ENCODE measurements around the gene TRPV2.

The TRPV2 gene

DNA sequence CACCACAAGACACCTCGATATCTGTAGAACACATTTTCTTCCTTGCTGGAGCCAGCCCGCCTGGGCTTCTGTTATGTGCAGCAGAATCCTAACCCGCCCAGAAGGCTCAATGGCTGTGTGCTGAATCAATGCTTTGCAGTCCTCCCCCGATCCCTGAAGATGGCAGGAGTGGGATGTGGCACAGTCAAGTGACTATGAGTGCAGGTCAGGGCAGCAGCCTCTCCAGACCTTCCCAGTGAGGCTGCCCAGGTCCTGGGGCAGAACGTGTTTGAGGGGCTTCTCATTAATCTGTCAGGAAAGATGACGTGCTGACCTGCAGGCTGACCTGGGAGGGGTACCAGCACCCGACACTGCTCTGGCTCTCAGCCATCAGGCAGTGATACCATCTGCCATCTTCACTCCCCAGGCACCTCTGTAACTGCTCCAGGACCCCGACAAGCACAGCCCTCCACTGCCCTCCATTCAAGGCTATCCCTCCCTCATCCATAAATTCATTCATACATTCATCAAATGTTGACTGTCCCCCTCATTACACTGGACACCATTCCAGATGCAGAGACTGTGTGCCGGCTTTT, 41.5 kb downstream of the TRPV2 start:
- no peaks in the 10 kb centered on the region for H3K27me3 Mint-ChIP-seq
- no peaks in the 10 kb centered on the region for H3K36me3 Mint-ChIP-seq
- H3K4me1 Mint-ChIP-seq: peaks cover 7% of the 10 kb centered on the region
- no peak overlapping the region for H3K27ac Mint-ChIP-seq
- no peak overlapping the region for H3K4me3 Mint-ChIP-seq
- H3K9me3 Mint-ChIP-seq: no peaks in the 10 kb centered on the region

DNA sequence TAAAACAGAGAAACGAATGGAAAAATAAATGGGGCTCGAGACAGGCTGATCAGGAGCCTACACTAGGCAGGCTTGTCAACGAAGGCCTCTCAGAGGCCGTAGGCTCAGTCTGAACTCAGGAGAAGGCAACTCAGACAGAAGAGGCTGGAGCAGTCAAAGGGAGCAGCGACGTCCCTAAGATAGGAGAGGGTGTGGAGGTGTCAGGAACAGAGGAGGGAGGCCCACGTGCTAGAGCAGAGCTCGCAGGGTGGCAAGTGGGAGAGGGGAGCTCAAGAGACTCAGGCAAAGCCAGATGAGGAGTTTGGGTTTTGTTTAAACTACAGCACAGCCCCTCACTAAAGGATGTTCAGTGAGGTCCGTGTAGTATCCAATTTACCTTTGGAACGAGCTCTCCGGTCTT, 43.9 kb downstream of the TRPV2 start:
- Mint-ChIP-seq H3K4me3 (no peak overlapping the region), H3K36me3 (no peaks in the 10 kb centered on the region), H3K9me3 (no peaks in the 10 kb centered on the region), H3K27ac (no peak overlapping the region), H3K27me3 (no peaks in the 10 kb centered on the region), H3K4me1 (no peaks in the 10 kb centered on the region)

- Mint-ChIP-seq H3K4me3 (no peak overlapping the region), H3K27me3 (no peaks in the 10 kb centered on the region), H3K9me3 (no peaks in the 10 kb centered on the region), H3K36me3 (no peaks in the 10 kb centered on the region), H3K27ac (no peak overlapping the region), H3K4me1 (no peaks in the 10 kb centered on the region)
Measured at GRCh38 chr17:16459855-16460550, 44.6 kb downstream of the TRPV2 start.

DNA sequence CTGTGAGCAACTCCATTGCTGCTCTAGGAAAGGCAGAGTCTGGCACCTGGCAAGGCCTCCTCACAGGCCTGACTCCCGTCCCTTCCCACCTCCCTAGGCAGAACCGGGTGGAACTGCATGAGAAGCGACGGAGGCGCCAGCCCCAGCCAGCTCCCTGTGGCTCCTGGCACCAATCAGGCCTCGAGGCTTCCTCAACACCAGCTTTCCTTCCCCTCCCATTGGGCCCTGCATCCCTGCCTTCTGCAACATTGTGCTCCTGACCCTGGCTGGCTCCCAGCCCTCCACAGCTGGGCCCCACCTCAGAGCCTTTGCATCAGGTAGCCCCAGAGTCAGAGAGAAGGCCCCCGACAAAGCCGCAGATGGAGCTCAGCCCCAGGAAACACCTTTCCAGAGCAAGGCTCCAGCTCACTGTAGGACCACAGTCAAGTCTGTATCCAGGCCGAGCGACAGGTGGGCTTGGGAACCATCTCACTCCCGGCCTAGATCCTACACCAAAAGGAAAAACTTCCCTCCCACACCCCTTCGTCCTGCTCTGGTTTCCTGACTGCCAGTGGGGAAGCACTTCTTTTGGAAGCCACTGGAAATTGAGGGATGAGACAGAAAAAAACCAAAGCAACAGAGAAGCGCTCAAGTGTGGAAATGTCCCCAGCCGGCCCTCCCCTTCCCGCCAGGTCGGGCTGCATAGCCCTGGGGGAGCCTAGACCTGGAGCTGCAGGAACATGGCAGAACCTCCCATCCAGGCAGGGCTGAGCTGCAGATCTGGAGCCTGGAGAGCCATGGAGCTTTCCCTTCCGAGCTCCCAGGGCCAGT, 45.6 kb downstream of the TRPV2 start:
- Mint-ChIP-seq H3K9me3 (no peaks in the 10 kb centered on the region), H3K4me3 (no peak overlapping the region), H3K27me3 (no peaks in the 10 kb centered on the region), H3K4me1 (no peaks in the 10 kb centered on the region), H3K36me3 (no peaks in the 10 kb centered on the region), H3K27ac (no peak overlapping the region)

DNA sequence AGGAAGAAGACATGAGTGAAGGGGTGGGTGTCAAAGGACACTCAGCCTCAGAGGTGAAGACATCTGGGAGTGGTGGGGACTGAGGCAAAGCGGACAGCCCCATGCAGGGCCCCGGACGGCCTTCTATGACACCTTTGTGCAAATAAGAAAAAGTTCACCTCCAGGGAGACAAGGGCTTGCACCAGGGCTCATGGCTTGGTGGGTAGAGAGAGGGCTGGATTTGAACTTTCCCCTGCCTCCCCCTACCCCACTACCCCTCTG, 46.2 kb downstream of the TRPV2 start:
- Mint-ChIP-seq H3K27me3 (no peaks in the 10 kb centered on the region), H3K9me3 (no peaks in the 10 kb centered on the region), H3K27ac (no peak overlapping the region)

GRCh38 chr17:16462070-16462864, 46.9 kb downstream of the TRPV2 start:
- Mint-ChIP-seq H3K4me1 (no peaks in the 10 kb centered on the region), H3K27me3 (no peaks in the 10 kb centered on the region), H3K36me3 (no peaks in the 10 kb centered on the region), H3K4me3 (no peak overlapping the region), H3K27ac (no peak overlapping the region), H3K9me3 (no peaks in the 10 kb centered on the region)

More for the DNA sequence above, 46.2 kb downstream of the TRPV2 start:
- Mint-ChIP-seq H3K4me3 (no peak overlapping the region), H3K4me1 (no peaks in the 10 kb centered on the region), H3K36me3 (no peaks in the 10 kb centered on the region)

- Mint-ChIP-seq H3K36me3 (no peaks in the 10 kb centered on the region), H3K27ac (no peak overlapping the region), H3K9me3 (no peaks in the 10 kb centered on the region), H3K4me3 (no peak overlapping the region), H3K27me3 (no peaks in the 10 kb centered on the region), H3K4me1 (no peaks in the 10 kb centered on the region)
Measured at GRCh38 chr17:16463358-16464302, 48.3 kb downstream of the TRPV2 start.

GRCh38 chr17:16464303-16465051, 49.1 kb downstream of the TRPV2 start:
- Mint-ChIP-seq H3K4me3 (no peak overlapping the region), H3K36me3 (peaks cover 2% of the 10 kb centered on the region), H3K9me3 (no peaks in the 10 kb centered on the region), H3K27ac (no peak overlapping the region), H3K4me1 (no peaks in the 10 kb centered on the region), H3K27me3 (no peaks in the 10 kb centered on the region)

- Mint-ChIP-seq H3K27me3 (no peaks in the 10 kb centered on the region), H3K4me1 (no peaks in the 10 kb centered on the region), H3K9me3 (no peaks in the 10 kb centered on the region), H3K36me3 (peaks cover 2% of the 10 kb centered on the region), H3K4me3 (no peak overlapping the region), H3K27ac (no peak overlapping the region)
Measured at GRCh38 chr17:16465052-16465312, 49.6 kb downstream of the TRPV2 start.

GRCh38 chr17:16465861-16466338, 50.5 kb downstream of the TRPV2 start:
- Mint-ChIP-seq H3K27me3 (no peaks in the 10 kb centered on the region), H3K4me1 (no peaks in the 10 kb centered on the region), H3K9me3 (no peaks in the 10 kb centered on the region), H3K4me3 (no peak overlapping the region), H3K36me3 (peaks cover 2% of the 10 kb centered on the region), H3K27ac (no peak overlapping the region)

DNA sequence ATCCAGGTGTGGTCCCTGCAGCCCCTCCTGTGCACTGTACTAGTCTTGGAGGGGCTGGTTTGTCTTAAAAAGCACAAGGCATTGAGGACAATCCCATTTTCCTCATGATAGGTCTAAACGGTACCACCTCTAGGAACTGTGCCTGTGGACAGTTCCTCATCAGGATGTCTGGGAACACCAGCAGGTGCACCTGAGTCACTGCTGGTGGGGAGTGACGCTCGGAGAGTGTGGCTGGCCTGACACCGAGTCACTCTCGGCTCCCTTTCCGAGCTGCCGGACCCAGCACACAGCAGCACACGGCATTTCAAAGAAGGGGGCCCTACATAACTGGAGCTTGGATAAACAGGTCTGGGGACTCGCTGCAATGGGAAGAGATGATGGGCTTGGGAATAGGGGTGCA, 51.0 kb downstream of the TRPV2 start:
- no peak overlapping the region for H3K4me3 Mint-ChIP-seq
- no peaks in the 10 kb centered on the region for H3K9me3 Mint-ChIP-seq
- no peaks in the 10 kb centered on the region for H3K4me1 Mint-ChIP-seq

DNA sequence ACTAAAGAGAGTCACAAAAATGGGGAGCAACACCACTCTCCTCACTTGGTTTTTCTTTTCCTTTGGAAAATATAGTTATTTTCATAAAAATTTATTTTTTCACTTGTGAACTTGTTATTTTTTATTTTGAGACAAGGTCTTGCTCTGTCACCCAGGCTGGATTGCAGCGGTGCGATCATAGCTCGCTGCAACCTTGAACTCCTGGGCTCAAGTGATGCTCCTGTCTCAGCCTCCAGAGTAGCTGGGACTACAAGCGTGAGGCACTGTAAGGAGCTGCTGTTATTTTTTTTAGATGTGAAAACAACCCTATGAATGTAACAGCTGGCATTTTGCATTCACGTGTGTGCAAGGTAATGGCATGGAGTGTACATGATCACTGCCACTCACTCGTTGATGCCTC, 51.7 kb downstream of the TRPV2 start:
- H3K27ac Mint-ChIP-seq: no peak overlapping the region
- H3K36me3 Mint-ChIP-seq: peaks cover 2% of the 10 kb centered on the region
- H3K4me3 Mint-ChIP-seq: no peak overlapping the region
- H3K9me3 Mint-ChIP-seq: no peaks in the 10 kb centered on the region
- H3K27me3 Mint-ChIP-seq: no peaks in the 10 kb centered on the region
- H3K4me1 Mint-ChIP-seq: no peaks in the 10 kb centered on the region

More for the DNA sequence above, 51.0 kb downstream of the TRPV2 start:
- Mint-ChIP-seq H3K27me3 (no peaks in the 10 kb centered on the region), H3K27ac (no peak overlapping the region), H3K36me3 (peaks cover 2% of the 10 kb centered on the region)

GRCh38 chr17:16467886-16468285, 52.5 kb downstream of the TRPV2 start:
- Mint-ChIP-seq H3K36me3 (peaks cover 2% of the 10 kb centered on the region), H3K27ac (no peak overlapping the region), H3K4me3 (no peak overlapping the region), H3K9me3 (no peaks in the 10 kb centered on the region), H3K27me3 (no peaks in the 10 kb centered on the region), H3K4me1 (no peaks in the 10 kb centered on the region)

- no peaks in the 10 kb centered on the region for H3K9me3 Mint-ChIP-seq
- H3K4me3 Mint-ChIP-seq: no peak overlapping the region
- peaks cover 2% of the 10 kb centered on the region for H3K36me3 Mint-ChIP-seq
- no peaks in the 10 kb centered on the region for H3K4me1 Mint-ChIP-seq
- H3K27me3 Mint-ChIP-seq: no peaks in the 10 kb centered on the region
- no peak overlapping the region for H3K27ac Mint-ChIP-seq
Measured at GRCh38 chr17:16468428-16468992, 53.1 kb downstream of the TRPV2 start.

All from activated naive CD4-positive, alpha-beta T cell treated with anti-CD3 and anti-CD28 coated beads, Interleukin-2, amount 50 U/mL, for 24 hours (primary cell).